Gastrocnemius medialis (tissue), 4 donors: ENCODE data around the gene FAM241A.

Experiments
- POLR2A ChIP-seq, 2 donors: fragments of 450-650 bp; IDR thresholded peaks; one replicate each; pipeline ENCODE4 v1.6.1; 2017; ENCODE audit warnings: antibody characterized with exemption in 2 of 2, mild to moderate bottlenecking in 2 of 2, moderate library complexity in 2 of 2
- TF ChIP-seq, protein P1 (sequence below), 5 experiments: fragments of 450-650 bp in 3 of 5; fragments of 200-600 bp in 2 of 5; sonication (generic) in 2 of 5; IDR thresholded peaks in 4 of 5; conservative IDR thresholded peaks in 1 of 5; 1 replicate in 4 of 5; 2 replicates in 1 of 5; pipeline ENCODE4 v1.5.1; 2016 to 2019; ENCODE audit warnings: antibody characterized with exemption in 5 of 5, mild to moderate bottlenecking in 3 of 5, moderate library complexity in 3 of 5

DNA sequence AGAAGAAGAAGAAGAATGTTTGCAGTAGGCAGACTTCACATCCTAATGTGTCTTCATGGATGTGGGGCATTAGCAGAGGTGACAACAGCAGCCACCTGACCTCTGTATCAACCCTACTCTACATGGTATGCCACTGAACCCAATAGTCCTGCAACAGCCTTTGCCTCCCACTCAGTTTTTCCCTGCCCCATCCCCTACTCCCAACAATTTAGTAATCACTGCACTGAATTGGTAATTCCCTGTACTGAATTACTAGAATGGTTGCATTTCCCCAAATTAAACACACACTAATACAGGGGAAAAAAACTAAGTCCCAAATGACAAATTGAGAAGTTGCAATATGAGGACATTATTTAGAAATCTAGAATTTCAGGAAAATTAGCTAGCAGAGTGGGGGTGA lies 31.4 kb upstream of the FAM241A start:
- TF ChIP-seq, protein P1, sequence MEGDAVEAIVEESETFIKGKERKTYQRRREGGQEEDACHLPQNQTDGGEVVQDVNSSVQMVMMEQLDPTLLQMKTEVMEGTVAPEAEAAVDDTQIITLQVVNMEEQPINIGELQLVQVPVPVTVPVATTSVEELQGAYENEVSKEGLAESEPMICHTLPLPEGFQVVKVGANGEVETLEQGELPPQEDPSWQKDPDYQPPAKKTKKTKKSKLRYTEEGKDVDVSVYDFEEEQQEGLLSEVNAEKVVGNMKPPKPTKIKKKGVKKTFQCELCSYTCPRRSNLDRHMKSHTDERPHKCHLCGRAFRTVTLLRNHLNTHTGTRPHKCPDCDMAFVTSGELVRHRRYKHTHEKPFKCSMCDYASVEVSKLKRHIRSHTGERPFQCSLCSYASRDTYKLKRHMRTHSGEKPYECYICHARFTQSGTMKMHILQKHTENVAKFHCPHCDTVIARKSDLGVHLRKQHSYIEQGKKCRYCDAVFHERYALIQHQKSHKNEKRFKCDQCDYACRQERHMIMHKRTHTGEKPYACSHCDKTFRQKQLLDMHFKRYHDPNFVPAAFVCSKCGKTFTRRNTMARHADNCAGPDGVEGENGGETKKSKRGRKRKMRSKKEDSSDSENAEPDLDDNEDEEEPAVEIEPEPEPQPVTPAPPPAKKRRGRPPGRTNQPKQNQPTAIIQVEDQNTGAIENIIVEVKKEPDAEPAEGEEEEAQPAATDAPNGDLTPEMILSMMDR (IDR thresholded peaks at IDR 0.05 in 4 of 5, conservative IDR thresholded peaks at IDR 0.05 in 1 of 5): no peak
- no peak for TF ChIP-seq POLR2A (IDR thresholded peaks at IDR 0.05)
